Activated T-helper 1 cell treated with Interleukin-2 at 50 U/mL for 16 hours (primary cell): ENCODE measurements around the gene COL5A1.
"Not testable (repeated sequence)": the region's sequence is repeated elsewhere in the genome, so short reads cannot be mapped to it uniquely, and the experiment has no call there.

Experiments used
- DNase-seq: peaks from one replicate; pipeline ENCODE4 v3.0.0-alpha.2; 2020; ENCODE audit warnings: low read depth

Gene COL5A1

DNA sequence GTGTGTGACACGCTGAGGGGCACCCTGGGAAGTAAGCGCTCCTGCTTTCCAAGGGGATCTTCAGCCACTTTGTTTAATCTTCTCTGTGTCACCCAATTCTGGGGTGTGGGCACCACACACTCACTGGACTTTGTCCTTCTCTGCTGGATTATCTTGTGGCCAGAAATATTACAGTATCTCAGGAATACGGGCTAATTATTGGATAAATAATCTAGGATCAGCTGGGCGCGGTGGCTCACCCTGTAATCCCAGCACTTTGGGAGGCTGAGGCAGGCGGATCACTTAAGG, 50.9 kb downstream of the COL5A1 start:
- no peak for DNase-seq

DNA sequence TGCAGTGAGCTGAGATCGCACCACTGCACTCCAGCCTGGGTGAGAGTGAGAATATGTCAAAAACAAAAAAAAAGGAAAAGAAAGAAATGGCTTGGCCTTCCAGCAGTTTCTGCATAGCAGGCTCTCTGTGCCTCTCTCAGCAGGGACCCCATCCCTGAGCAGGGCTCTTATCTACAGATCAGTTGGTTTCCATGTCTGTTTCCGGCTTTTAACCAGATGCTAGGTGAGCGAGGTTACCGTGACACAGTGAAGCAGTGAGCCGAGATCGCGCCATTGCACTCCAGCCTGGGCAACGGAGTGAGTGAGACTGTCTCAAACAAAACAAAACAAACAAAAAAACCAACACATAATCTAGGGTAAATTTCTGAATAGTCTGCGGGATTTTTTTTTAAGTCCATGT, 51.4 kb downstream of the COL5A1 start:
- no peak for DNase-seq

DNA sequence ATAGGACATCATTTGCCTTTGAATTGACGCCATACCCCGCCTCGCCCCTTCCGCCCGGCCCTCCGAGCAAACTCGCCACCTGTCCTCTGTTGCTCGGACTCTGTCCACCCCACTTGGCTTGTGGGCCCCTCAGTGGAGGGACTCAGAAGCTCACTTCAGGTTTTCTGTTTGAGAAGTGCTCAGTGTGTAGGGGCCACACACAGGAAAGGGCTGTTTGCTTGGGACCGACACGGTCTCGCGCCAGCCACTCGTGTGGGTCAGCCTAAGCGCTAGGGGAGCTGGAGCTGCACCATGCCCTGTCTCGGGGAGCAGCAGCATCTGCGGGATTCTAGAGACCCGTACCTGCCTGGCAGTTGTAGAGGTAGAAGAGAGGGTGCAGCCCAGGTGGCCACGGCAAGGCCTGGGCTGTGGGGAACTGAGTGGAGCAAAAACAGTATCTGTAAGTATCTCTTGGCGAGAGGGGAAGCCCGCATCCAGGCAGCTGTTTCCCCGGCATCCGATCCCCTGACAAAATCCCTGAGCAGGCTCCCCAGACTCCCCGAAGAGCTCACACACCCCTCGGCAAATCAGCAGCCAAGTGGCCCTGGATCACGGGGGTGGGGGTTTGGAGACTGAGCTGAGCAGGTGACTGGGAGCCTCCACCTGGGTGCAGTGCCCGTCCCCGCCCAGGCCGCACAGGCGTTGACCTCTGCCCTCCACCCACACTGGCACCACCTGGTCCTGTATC, 52.2 kb downstream of the COL5A1 start:
- DNase-seq, result no peak

DNA sequence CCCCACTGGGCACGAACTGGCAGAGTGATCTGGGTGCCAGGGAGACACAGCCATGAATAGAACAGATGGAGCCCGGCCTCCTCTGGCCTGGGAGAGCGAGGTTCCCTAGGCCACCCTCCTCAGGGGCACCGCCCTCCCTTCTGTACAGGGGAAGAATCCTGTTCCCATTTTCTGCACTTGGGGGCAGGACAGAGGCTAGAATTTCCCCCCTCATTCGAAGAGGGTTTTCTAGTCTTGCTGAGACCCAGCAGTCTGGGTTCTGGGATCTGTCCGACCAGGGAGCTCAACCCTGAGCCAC, 52.7 kb downstream of the COL5A1 start:
- DNase-seq, result no peak

DNA sequence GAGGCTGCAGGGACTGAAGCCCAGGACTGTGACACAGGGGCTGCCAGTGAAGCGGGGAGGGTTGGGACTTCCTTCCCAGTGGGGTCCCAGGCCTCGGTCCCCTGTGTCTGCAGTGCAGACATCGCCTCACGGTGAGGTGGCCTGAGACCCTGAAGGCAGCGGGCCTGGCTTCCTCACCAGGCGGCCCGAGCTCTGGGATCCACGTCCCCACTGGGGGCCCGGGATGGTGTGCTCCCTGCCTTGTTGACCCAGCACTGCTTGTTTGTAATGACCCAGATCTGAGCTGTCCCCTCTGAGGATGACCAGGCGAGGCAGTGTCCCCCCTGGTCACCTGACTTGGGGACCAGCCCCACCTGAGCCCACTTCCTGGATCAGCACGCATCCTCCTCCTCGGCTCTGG, 53.1 kb downstream of the COL5A1 start:
- no peak for DNase-seq

DNA sequence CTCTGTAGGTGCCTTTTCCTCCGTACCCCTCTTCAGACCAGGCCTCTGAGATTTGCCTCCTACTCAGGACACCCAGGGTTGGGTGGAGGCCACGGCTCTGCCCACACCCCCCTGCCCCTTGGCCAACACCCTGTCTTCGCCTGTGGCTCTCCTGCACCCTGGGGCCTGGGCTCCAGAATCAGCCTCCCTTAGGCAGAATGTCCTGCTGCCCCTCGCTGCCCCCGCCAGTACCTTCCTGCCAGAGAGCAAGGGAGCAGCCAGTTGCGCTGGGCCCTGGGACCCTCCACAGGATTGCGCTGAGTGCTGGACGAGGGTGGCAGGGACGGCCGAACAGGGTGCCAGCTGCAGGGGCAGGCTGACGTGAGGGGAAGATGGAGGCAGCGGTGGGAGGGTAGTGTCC, 53.5 kb downstream of the COL5A1 start:
- no peak for DNase-seq

DNA sequence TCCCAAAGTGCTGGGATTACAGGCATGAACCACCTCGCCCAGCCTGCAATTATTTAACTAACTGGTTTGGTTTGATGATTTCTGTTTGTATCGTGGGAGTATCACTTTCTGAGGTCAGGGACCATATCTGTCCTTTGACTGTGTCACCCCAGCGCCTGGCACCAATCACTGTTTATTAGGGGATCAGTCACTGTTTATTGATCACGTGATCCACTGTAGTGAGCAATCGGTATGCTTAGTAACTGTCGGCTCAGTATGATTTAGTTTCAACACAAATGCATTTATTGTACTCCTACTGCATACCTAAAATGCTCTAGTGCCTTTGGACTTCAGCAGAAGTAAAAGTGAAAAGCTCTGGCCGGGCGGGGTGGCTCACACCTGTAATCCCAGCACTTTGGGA, 54.8 kb downstream of the COL5A1 start:
- DNase-seq, result no peak

DNA sequence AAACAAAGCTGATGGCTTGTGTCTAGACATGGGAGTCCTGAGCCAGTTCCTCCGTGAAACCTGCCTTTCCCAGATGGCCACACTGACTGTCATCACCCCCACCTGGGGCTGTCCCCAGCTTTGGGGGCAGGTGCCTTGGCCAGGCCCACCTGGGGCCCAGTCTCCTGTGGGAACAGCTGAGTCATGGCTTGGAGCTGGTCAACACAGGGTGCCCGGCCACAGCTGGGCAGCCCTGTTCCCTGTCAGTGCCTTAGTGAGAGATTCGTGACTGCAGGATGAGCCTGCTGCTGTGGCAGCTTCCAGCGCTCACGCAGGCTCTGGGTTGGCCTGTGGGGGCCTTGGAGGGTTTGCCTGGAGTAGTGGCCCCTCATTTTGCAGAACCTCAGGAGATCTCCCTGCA, 56.5 kb downstream of the COL5A1 start:
- no peak for DNase-seq

DNA sequence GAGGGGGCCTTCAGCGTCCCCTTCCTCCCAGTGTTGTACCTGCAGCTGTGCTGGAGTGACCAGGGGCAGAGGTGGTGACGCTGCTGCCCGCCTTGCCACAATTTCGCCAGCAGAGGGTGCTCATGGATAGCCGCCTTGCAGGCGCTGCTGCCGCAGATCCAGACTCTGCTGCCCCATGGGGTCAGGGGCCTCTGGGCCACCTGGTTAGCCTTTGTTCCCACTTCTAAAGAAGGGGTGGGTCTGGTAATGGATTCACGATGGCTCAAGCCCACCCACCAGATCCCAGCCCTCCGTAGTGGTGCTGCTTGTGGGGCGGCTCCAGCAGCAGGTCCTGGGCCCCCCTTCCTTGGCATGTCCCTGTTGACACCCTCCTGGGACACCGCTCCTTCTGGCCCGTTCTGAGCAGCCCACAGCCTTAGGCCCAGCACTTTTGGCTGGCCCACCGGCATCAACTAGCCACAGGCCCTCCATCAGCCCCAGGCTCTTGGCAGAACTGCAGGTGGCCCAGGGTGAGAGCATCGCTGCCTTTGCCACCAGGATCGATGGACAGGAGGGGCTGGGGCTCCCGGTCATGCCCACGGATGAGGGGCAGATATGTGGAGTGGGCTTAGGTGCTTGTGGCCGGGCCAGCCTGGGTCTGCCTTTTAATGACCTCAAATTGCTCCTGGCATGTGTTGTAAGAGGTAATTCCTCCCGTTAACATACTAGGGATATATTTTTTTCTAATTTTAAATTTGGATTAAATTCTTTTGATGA, 57.2 kb downstream of the COL5A1 start:
- DNase-seq, result no peak

DNA sequence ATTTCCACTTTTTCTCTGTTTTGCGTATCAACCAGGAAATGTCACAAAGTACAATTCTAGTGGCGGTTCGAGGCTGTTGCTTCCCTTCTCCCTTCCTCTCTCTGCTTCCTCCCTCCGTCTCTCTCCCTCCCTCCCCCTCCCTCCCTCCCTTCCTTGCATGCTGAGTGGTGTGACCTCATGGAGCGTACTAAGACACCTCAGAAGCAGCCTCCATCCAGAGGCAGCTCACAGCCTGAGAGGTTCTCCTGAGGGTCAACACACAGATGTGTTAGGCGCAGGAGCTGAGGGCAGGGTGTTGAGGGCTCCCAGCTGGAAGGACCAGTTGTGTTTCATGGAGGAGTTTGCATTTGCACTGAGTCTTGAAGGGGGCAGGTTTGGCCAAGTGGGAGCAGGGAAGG, 57.7 kb downstream of the COL5A1 start:
- no peak for DNase-seq

DNA sequence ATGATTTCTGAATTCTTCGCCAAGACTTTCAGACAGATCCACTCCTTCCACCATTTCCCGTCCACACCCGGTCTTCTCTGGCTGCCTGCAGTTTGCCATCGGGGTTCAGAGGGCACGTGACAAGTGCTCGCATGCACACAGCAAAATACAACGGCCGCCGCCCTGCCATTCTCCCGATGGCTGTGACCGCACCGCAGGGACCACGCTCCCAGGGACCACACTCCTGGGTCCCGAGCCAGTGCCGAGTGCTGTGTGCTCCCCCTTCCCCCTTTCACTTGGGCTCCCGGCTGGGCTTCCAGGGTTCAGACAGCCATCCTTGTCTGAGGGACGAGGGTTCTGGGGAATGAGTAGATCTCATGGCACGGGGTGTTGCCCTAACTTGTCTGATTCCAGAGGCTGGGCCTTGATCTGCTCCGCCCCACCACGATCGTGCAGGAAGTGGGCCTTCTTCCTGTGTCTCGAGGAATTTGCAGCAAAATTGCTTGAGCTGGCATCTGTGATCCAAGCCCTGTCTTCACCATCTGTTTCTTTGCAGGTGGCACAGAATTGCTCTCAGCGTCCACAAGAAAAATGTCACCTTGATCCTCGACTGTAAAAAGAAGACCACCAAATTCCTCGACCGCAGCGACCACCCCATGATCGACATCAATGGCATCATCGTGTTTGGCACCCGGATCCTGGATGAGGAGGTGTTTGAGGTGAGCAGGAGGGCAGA, 59.2 kb downstream of the COL5A1 start:
- no peak for DNase-seq

DNA sequence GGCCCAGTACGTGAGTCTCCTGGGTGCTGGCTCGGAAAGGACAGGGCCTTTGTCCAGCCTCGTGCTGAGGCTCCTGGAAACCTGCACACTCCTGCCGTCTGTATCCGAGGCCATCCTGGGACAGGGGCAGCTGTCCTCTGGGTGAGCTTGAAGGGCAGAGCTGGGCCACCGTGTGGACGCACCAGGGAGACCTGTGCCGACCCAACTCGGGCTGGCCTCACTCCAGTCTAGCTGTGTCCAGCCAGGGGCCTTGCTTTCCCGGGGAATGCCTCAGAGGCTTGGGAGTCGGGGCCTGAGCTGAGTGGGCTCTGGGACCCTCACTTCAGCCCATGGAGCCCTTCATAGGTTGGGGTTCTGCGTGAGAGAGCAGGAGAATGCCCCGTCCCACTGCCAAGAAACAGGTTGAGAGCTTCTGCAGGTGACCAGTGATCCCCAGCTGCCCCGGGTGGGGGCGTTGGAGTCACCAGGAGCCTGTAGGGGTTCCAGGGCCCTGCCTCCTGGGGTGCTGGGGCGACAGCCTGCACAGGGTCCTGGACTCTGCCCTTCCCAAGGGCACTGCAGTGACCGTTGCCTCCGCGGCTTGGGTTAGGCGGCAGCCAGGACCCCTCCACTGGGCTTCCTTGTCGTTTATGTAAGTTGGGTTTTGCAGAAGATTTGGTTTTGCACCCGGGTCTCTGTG, 60.1 kb downstream of the COL5A1 start:
- no peak for DNase-seq

DNA sequence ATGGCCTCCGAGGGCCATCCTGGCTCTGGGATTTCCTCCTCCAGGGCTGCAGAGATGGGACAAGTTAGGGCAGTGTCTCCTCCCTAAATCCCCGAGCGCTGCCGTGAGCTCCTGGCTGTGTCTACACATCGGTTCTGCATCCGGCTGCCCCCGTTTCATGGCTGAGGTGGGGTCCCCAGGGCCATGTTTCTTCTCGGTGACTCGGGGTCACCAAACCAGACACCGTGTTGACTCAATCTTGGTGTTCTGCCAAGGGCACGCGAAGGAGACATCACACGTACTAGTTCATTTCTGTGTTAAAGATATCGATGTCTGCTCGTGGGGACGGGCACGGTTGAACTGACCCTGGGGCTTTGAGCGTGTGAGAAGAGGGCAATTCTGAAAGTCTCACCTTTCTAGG, 60.7 kb downstream of the COL5A1 start:
- no peak for DNase-seq

DNA sequence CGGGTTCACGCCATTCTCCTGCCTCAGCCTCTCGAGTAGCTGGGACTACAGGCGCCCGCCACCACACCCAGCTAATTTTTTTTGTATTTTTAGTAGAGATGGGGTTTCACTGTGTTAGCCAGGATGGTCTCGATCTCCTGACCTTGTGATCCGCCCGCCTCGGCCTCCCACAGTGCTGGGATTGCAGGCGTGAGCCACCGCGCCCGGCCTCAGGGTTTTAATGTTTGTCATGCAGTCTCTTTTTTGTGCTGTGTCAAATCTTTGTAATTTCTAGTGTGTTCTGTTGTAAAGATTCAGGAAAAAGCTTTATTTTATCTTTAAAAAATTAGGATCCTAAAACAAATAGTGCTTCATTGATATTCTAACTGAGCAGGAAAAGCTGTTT, 62.1 kb downstream of the COL5A1 start:
- DNase-seq, result not testable (repeated sequence)

DNA sequence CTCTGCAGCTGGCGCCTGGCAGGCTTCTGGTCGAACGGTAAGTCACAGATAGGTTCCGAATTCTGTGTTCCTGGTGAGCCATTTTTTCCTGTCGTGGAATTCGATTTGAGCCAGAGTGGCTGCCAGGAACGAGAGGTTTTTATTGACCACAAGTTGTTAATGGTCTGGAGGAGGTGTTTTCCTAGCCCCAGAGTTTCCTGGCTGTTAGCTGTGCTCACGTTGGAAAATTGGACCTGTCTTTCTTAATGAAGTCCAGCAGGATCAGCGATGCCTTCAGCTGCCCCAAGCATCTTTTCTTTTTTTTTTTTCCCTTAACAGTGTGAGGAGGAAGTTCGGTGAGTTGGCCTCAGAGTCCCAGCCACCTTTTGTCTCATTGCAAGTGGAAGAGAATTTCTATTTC, 62.9 kb downstream of the COL5A1 start:
- DNase-seq, result no peak

DNA sequence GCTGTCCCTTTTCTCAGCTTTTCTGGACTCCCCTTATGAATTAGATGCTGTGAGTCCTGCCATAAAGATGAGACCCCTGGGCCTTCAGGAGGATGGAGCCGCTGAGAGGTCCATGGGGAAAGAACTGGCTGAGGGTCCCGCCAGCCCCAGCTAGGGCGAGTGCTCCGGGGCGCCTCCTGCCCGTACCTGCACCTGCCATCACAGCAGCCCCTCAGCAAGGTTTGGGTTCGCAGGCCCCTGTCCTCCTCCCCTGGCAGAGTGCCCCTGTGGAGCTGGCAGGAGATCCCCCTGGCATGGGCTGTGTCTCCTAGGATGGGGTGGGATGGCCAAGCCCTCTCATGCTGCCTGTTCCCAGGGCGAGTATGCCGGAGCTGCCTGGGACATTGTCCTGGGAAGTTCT, 64.2 kb downstream of the COL5A1 start:
- DNase-seq, result no peak

DNA sequence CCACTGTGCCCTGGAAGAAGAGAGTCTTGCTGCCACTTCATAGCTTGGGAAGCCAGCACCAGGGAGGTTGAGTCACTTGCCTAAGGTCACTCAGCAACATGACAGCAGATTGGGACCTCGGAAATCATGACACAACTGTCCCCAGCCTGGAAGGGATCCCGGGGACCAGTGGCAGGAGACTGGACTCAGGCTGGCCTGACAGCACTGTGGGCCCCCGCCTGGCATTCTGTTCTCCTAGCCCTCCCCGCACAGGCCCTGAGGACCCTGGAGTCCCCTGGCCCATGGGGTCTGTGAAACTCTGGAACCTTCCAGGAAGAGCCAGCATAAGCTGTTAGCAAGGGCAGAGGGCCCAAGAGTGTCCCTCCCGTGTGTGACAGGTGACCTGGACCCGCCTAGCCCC, 64.9 kb downstream of the COL5A1 start:
- DNase-seq, result no peak

DNA sequence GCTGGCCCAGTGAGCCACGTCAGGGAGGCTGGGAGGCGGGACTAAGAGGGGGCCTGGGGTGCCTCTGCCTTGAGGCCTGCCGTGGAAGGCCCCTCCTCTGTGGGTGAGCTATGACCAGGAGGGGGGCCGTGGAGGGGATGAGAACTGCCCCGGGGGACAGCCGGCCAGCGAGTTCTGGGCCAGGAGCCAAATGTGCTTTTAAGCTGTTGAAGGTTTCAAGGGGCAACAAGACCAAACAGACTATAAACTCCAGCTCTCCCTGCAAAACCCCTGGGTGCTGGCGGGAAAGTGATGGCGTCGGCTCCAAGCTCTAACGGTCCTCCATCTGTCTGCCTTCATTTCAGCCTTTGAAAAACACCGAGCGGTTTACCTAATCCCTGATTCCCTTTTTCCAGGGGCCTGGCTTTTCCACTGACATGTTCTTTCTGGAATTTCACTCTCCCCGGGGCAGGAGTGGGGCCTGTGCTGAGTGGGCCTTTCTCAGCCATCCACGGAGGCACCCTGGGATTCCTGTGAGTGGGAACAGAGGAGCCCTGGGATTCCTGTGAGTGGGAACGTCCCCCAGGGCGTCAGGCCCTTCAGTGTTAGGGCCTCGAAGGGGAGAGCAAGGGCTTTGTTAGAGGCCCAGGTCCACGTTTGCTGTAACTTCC, 65.6 kb downstream of the COL5A1 start:
- DNase-seq, result no peak

DNA sequence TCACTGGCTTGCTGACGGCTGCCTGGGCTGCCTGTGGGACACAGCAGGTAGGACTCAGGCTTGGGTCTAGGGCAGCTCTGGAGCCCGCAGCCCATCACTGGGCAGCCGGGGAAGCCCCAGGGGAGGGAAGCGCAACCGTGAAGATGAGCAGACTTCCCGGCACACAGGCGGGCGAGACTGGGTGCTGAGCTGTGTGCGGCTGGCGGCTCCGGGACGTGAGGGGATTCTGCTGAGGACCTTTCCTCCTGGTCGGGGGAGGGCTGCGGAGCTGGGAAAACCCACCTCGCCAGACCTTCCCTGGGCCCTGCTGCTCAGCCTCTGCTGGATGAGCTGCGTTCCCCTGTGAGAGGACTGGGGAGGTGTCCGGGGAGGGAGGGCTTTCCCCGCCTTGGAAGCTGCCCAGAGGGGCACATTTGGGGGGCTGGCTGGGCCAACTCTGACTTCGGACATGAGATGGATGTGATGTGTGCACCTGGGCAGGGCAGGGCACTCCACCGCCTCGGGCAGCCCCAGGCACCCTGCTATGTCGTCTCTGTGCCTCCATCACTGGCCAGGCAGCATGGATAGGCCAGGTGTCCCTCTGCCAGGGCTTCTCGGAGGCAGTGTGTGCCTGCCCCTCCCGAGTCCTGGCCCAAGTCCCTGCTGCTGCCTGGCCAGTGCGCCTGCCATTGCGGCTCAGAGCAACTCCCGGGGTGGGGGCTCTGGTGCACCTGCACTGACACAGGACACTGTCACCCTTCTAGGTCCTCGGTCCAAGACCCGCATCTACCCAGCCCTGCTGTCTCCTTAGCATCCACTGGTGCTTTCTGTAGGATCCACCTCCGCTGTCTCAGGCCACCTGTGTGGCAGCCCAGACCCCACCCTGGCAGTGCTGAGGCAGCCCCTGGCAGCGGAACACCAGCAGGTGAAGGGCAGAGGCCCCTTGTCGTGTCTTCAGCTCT, 66.4 kb downstream of the COL5A1 start:
- no peak for DNase-seq

DNA sequence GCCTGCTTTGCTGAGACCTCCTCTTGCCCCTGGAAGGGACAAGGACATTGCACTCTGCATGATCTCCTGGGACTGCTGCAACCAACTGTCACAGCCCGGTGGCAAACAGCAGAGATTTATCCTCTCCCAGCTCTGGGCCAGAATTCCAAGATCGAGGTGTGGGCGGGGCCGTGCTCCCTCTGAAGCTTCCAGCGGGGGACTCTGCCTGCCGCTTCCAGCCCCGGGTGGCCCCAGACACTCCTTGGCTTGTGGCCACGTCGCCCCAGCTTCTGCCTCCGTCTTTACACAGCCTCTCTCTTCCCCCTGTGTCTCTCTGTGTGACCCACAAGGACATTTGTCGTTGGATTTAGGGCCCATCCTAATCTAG, 67.1 kb downstream of the COL5A1 start:
- DNase-seq, result no peak

DNA sequence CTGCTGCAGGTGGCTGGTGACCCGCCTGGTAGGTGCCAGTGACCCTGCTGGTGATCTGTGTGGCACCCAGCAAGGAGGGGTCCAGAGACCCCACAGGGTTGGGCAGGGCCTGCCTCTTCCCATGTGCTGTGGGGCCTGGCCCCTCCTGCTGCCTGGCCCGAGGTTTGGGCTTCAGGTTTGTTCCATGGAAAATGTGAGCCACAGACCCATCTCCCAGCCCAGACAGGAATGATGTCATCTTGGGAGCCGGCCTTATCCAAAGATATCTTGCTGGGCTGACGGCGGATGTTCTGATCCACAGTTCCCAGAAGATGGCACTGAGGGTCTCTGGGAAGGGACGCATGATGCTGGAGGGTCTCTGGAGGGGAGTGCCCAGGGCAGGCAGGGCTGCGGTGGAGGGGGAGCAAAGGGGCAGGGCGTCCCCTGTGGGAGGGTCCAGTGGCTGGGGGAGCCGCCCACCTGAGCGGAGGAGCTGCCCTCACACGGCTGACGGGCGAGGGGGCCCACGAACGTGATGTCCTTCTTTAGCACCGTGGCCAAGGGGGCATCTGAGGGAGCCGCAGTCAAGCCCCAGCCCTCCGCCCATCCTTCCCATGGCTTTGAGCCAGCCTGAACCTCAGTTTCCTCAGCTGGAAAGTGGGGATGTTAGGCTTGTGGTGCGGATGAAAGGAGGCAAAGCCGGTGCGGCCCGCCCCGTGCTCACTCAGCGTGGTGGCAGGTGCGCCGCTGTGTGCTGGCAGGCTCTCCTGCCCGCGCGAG, 68.1 kb downstream of the COL5A1 start:
- DNase-seq, result no peak
